ENCODE measurements around the gene DRAM2. TPM values are rescaled to one million over a fixed set of nuclear protein-coding genes. Genes with fewer than 3 reads are reported as not detected.

Gene DRAM2
- total RNA-seq, 1 donor from 2014 or later = 29.8 TPM

- H3K9me3 Mint-ChIP-seq = no peaks in the 10 kb centered on the region
- H3K27ac Mint-ChIP-seq = no peak overlapping the region
- H3K36me3 Mint-ChIP-seq = peaks cover 17% of the 10 kb centered on the region
- H3K4me3 Mint-ChIP-seq = no peak overlapping the region
- no peak for DNase-seq (ENCODE audit: low spot score in 2 of 2, unreplicated experiment in 2 of 2)
- no peak for TF ChIP-seq CTCF (IDR thresholded peaks at IDR 0.05; ENCODE audit: unreplicated experiment)
- no peaks in the 10 kb centered on the region for H3K4me1 Mint-ChIP-seq
- H3K27me3 Mint-ChIP-seq (ENCODE audit: low read depth) = no peaks in the 10 kb centered on the region
These were observed 10.5 kb downstream of the DRAM2 start for GRCh38 chr1:111129376-111129775.

GRCh38 chr1:111127923-111128643, 11.8 kb downstream of the DRAM2 start:
- no peaks in the 10 kb centered on the region for H3K4me1 Mint-ChIP-seq
- TF ChIP-seq CTCF (IDR thresholded peaks at IDR 0.05; ENCODE audit: unreplicated experiment) = no peak
- H3K4me3 Mint-ChIP-seq = no peak overlapping the region
- no peak overlapping the region for H3K27ac Mint-ChIP-seq
- DNase-seq (ENCODE audit: low spot score in 2 of 2, unreplicated experiment in 2 of 2) = no peak
- no peaks in the 10 kb centered on the region for H3K9me3 Mint-ChIP-seq
- H3K27me3 Mint-ChIP-seq (ENCODE audit: low read depth) = no peaks in the 10 kb centered on the region
- H3K36me3 Mint-ChIP-seq = peaks cover 26% of the 10 kb centered on the region

GRCh38 chr1:111126354-111126753, 13.5 kb downstream of the DRAM2 start:
- Mint-ChIP-seq H3K4me1 (no peaks in the 10 kb centered on the region), H3K27me3 (ENCODE audit: low read depth) (no peaks in the 10 kb centered on the region), H3K4me3 (no peak overlapping the region), H3K36me3 (peaks cover 26% of the 10 kb centered on the region), H3K9me3 (no peaks in the 10 kb centered on the region), H3K27ac (no peak overlapping the region)
- TF ChIP-seq CTCF (IDR thresholded peaks at IDR 0.05; ENCODE audit: unreplicated experiment) = no peak
- no peak for DNase-seq (ENCODE audit: low spot score in 2 of 2, unreplicated experiment in 2 of 2)

- H3K4me1 Mint-ChIP-seq = no peaks in the 10 kb centered on the region
- DNase-seq (ENCODE audit: low spot score in 2 of 2, unreplicated experiment in 2 of 2) = no peak
- H3K36me3 Mint-ChIP-seq = peaks cover 41% of the 10 kb centered on the region
- H3K9me3 Mint-ChIP-seq = peaks cover 4% of the 10 kb centered on the region
- no peak overlapping the region for H3K4me3 Mint-ChIP-seq
- TF ChIP-seq CTCF (IDR thresholded peaks at IDR 0.05; ENCODE audit: unreplicated experiment) = no peak
- H3K27me3 Mint-ChIP-seq (ENCODE audit: low read depth) = no peaks in the 10 kb centered on the region
- H3K27ac Mint-ChIP-seq = no peak overlapping the region
These were observed 23.4 kb downstream of the DRAM2 start for GRCh38 chr1:111116496-111116895.

- TF ChIP-seq CTCF (IDR thresholded peaks at IDR 0.05; ENCODE audit: unreplicated experiment) = no peak
- H3K9me3 Mint-ChIP-seq = peaks cover 39% of the 10 kb centered on the region
- no peaks in the 10 kb centered on the region for H3K4me1 Mint-ChIP-seq
- H3K36me3 Mint-ChIP-seq = peaks cover 28% of the 10 kb centered on the region
- DNase-seq (ENCODE audit: low spot score in 2 of 2, unreplicated experiment in 2 of 2) = no peak
- H3K4me3 Mint-ChIP-seq = no peak overlapping the region
- no peaks in the 10 kb centered on the region for H3K27me3 Mint-ChIP-seq (ENCODE audit: low read depth)
- no peak overlapping the region for H3K27ac Mint-ChIP-seq
These were observed 29.5 kb downstream of the DRAM2 start for GRCh38 chr1:111110197-111110899.
